Thoracic aorta (tissue), 2 donors: ENCODE measurements around the gene CALN1. TPM values are rescaled to one million over a fixed set of nuclear protein-coding genes. Genes with fewer than 3 reads are reported as not detected.

Experiments used
- ATAC-seq: fragments of 150-250 bp; one replicate; pipeline ENCODE4 v1.8.0; 2017; ENCODE audit warnings: low read depth; ENCODE audit not compliant: insufficient number of reproducible peaks, low FRiP score
- DNase-seq: peaks from one replicate; pipeline ENCODE4 v3.0.0-alpha.2; 2020; ENCODE audit warnings: low spot score
- H3K27ac ChIP-seq, 2 donors: fragments of 200-600 bp; sonication (generic); 1 replicate in 1 of 2; 2 replicates in 1 of 2; pipeline ENCODE4 v1.5.1; 2016; ENCODE audit warnings: mild to moderate bottlenecking in 2 of 2, moderate library complexity in 2 of 2
- H3K27me3 ChIP-seq: fragments of 200-600 bp; sonication (generic); replicated peaks from 2 replicates; pipeline ENCODE4 v1.6.0; 2016; ENCODE audit warnings: mild to moderate bottlenecking; ENCODE audit not compliant: insufficient read depth
- H3K36me3 ChIP-seq: fragments of 200-600 bp; sonication (generic); one replicate; pipeline ENCODE4 v1.5.1; 2016
- H3K4me1 ChIP-seq, 2 donors: fragments of 200-600 bp; sonication (generic); 1 replicate in 1 of 2; 2 replicates in 1 of 2; pipeline versions ENCODE4 v1.5.1 to v1.6.0; 2016; ENCODE audit warnings: low read depth in 2 of 2, mild to moderate bottlenecking in 1 of 2; ENCODE audit not compliant: control insufficient read depth in 1 of 2
- H3K4me3 ChIP-seq: fragments of 200-600 bp; sonication (generic); 2 replicates; pipeline ENCODE4 v1.5.1; 2016; ENCODE audit warnings: mild to moderate bottlenecking
- H3K9me3 ChIP-seq: fragments of 200-600 bp; sonication (generic); 2 replicates; pipeline ENCODE4 v1.5.1; 2016
- CTCF ChIP-seq: fragments of 200-600 bp; sonication (generic); IDR thresholded peaks from one replicate; pipeline ENCODE4 v1.5.1; 2019; ENCODE audit warnings: antibody characterized with exemption
- total RNA-seq, 2 donors: library from RNA; depleted of rRNA; stranded (reverse); fragments of >200 nt; gene quantifications; one replicate each; pipeline versions ENCODE4 v1.1.0 to v1.2.3, GENCODE V29; 2016

Gene CALN1
- total RNA-seq, 2 donors from 2014 or later: not detected

DNA sequence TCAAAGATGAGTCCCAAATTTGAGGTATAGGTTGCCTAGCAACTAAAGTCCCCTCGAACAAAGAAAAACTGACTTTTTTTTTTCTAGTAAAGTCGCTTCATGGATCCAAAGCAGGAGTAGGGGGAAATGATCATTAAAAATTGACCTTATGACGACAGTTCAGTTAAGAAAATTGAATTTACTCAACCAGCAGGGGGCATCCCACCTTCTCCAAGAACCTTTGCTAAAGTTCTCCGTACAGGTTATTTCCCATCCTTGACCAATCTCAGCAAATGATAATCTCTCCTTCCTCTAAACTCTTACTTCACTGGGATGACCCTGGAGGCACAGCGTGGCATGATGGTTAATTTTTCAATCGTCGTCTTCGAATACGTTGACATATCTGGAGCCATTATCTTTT, 228.3 kb downstream of the CALN1 start:
- no peaks in the 10 kb centered on the region for H3K36me3 ChIP-seq
- H3K27ac ChIP-seq: no peak overlapping the region
- H3K9me3 ChIP-seq: no peaks in the 10 kb centered on the region
- no peak overlapping the region for H3K4me3 ChIP-seq
- H3K27me3 ChIP-seq: no peaks in the 10 kb centered on the region
- no peak for TF ChIP-seq CTCF
- H3K4me1 ChIP-seq: no peaks in the 10 kb centered on the region
- DNase-seq (no peak), ATAC-seq (no peak)

GRCh38 chr7:72182036-72182435, 230.1 kb downstream of the CALN1 start:
- Histone ChIP-seq H3K9me3 (no peaks in the 10 kb centered on the region), H3K27ac (no peak overlapping the region), H3K4me1 (no peaks in the 10 kb centered on the region), H3K4me3 (no peak overlapping the region), H3K27me3 (no peaks in the 10 kb centered on the region), H3K36me3 (no peaks in the 10 kb centered on the region)
- no peak for ATAC-seq
- TF ChIP-seq CTCF: no peak
- DNase-seq: no peak

- DNase-seq (no peak), ATAC-seq (no peak)
- Histone ChIP-seq H3K4me3 (no peak overlapping the region), H3K27ac (no peak overlapping the region), H3K9me3 (no peaks in the 10 kb centered on the region), H3K36me3 (no peaks in the 10 kb centered on the region), H3K4me1 (no peaks in the 10 kb centered on the region), H3K27me3 (no peaks in the 10 kb centered on the region)
- no peak for TF ChIP-seq CTCF
These were observed 235.3 kb downstream of the CALN1 start for GRCh38 chr7:72176875-72177274.

GRCh38 chr7:72170475-72170874, 241.7 kb downstream of the CALN1 start:
- Histone ChIP-seq H3K4me3 (no peak overlapping the region), H3K9me3 (no peaks in the 10 kb centered on the region), H3K36me3 (no peaks in the 10 kb centered on the region), H3K4me1 (no peaks in the 10 kb centered on the region), H3K27ac (no peak overlapping the region), H3K27me3 (no peaks in the 10 kb centered on the region)
- TF ChIP-seq CTCF: no peak
- DNase-seq (no peak), ATAC-seq (no peak)

DNA sequence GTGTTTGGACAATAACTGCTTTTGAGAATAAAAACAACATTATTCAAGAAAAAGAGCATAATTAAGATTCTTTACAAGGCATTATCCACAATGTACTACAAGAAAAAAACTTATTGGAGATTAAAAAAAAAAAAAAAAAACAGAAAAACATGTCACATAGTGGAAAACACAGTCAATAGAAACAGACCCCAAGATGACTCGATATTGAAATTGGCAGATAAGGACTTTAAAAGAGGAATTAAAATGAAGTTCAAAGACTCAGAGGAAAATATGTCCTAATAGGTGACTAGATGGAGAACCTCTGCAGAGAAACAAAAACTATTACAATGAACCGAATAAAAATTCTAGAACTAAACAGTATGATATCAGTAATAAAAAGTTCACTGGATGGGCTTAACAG, 248.9 kb downstream of the CALN1 start:
- Histone ChIP-seq H3K4me1 (no peaks in the 10 kb centered on the region), H3K27me3 (no peaks in the 10 kb centered on the region), H3K36me3 (no peaks in the 10 kb centered on the region), H3K4me3 (no peak overlapping the region), H3K9me3 (peaks cover 8% of the 10 kb centered on the region), H3K27ac (no peak overlapping the region)
- ATAC-seq (no peak), DNase-seq (no peak)
- no peak for TF ChIP-seq CTCF
